Measurements from ENCODE around the gene THRA. TPM values are rescaled to one million over a fixed set of nuclear protein-coding genes. Genes with fewer than 3 reads are reported as not detected.

The THRA gene
- total and polyA plus RNA-seq, 9 of the 15 experiments (the other 6 are each of a cell fraction or from before 2014, with no cell fraction given): 0.34 to 23.4 (median 12.7) TPM

GRCh38 chr17:40079545-40079944 is 16.8 kb downstream of the THRA start:
- intact Hi-C loops (cut with micrococcal nuclease) (no loop called here), in situ Hi-C loops (cut with MboI) (no loop called here)
- H3K9ac ChIP-seq (ENCODE audit: insufficient read depth in 1 of 2, low read depth in 2 of 2, low read length in 2 of 2): no peak overlapping the region
- H3K27ac ChIP-seq (ENCODE audit: extremely low read depth, low read depth, low read length): no peak overlapping the region
- TF ChIP-seq EZH2 (IDR thresholded peaks at IDR 0.05; ENCODE audit: borderline replicate concordance, low read depth, low read length) (no peak), ADNP (tag; IDR thresholded peaks at IDR 0.05) (peak; percentile 60; the same call in 1 of the 2 replicates), CBFA2T3 (IDR thresholded peaks at IDR 0.05) (no peak), CEBPB (tag; IDR thresholded peaks at IDR 0.05) (peak; percentile 34; the same call in 1 of the 2 replicates), BCOR (IDR thresholded peaks at IDR 0.05) (peak; percentile 51; the same call in 1 of the 2 replicates), SOX6 (IDR thresholded peaks at IDR 0.05) (no peak), RBM25 (IDR thresholded peaks at IDR 0.05; ENCODE audit: low read depth, low read length, severe bottlenecking) (peak; percentile 84), ZNF695 (CRISPR knock-in tag; IDR thresholded peaks at IDR 0.05) (no peak), TAF7 (tag; IDR thresholded peaks at IDR 0.05) (no peak)
- no peaks in the 10 kb centered on the region for H4K20me1 ChIP-seq (replicated peaks; ENCODE audit: control insufficient read depth, insufficient read depth, low read length)
- CTCF ChIA-PET (ENCODE audit: low intra/inter-chr PET ratio): interaction anchor here (0.6 kb wide), 1 partner anchor 228 kb away, joined by 9 read pairs; no protein-coding TSS in a partner anchor
- H3K4me1 ChIP-seq (replicated peaks in 1 of 2; ENCODE audit: control insufficient read depth in 2 of 2, insufficient read depth in 2 of 2, low read length in 2 of 2): peaks cover 23 to 25% of the 10 kb centered on the region in 2 experiments
- peaks cover 12% of the 10 kb centered on the region; the same call in 2 of the 3 replicates for H3K79me2 ChIP-seq (ENCODE audit: control insufficient read depth, insufficient read depth, low read length)
- H3K27me3 ChIP-seq (ENCODE audit: control insufficient read depth in 2 of 2, insufficient read depth in 2 of 2, low read length in 2 of 2): no peaks in the 10 kb centered on the region
- H3K4me3 ChIP-seq: no peak overlapping the region
- POLR2A ChIA-PET: interaction anchor here (0.6 to 0.8 kb wide), 2 partner anchors 100 to 447 kb away, joined by 3 to 4 read pairs; no protein-coding TSS in a partner anchor
- FAIRE-seq (no peak), DNase-seq (ENCODE audit: extremely low read depth in 1 of 4, low spot score in 3 of 4) (no peak), ATAC-seq (no peak)
- H3K9me3 ChIP-seq (replicated peaks; ENCODE audit: control insufficient read depth, insufficient read depth, low read depth, low read length): no peaks in the 10 kb centered on the region
- H3K36me3 ChIP-seq (ENCODE audit: control insufficient read depth, insufficient read depth, low read length): peaks cover 50% of the 10 kb centered on the region; the same call in 2 of the 3 replicates
- no peaks in the 10 kb centered on the region for H3K9me1 ChIP-seq (ENCODE audit: control insufficient read depth, insufficient read depth, low read length)
- H3K4me2 ChIP-seq (ENCODE audit: insufficient read depth, low read length): no peak overlapping the region
- 80% methylated on average over 3 of the region's 3 CpGs for WGBS (ENCODE audit: insufficient coverage, low coverage, missing lambda C conversion rate)
- H2AFZ ChIP-seq (ENCODE audit: low read depth, low read length): no peak overlapping the region
- no TSS peak for BruUV-seq (replicated peaks)

Measured in K562 (cell line).